GM23248 (cell line): ENCODE measurements around the gene MSX1.

Source experiments
- EZH2 ChIP-seq: fragments of 200-600 bp; sonication (generic); IDR thresholded peaks from 2 replicates; pipeline ENCODE4 v1.6.1; 2018; ENCODE audit warnings: antibody characterized with exemption, mild to moderate bottlenecking; ENCODE audit not compliant: insufficient read depth, poor library complexity, severe bottlenecking
- EZH2phosphoT487 ChIP-seq: fragments of 200-600 bp; sonication (generic); IDR thresholded peaks from 2 replicates; pipeline ENCODE4 v1.6.1; 2018; ENCODE audit warnings: antibody characterized with exemption, moderate library complexity, mild to moderate bottlenecking, low read depth; ENCODE audit not compliant: insufficient read depth

DNA sequence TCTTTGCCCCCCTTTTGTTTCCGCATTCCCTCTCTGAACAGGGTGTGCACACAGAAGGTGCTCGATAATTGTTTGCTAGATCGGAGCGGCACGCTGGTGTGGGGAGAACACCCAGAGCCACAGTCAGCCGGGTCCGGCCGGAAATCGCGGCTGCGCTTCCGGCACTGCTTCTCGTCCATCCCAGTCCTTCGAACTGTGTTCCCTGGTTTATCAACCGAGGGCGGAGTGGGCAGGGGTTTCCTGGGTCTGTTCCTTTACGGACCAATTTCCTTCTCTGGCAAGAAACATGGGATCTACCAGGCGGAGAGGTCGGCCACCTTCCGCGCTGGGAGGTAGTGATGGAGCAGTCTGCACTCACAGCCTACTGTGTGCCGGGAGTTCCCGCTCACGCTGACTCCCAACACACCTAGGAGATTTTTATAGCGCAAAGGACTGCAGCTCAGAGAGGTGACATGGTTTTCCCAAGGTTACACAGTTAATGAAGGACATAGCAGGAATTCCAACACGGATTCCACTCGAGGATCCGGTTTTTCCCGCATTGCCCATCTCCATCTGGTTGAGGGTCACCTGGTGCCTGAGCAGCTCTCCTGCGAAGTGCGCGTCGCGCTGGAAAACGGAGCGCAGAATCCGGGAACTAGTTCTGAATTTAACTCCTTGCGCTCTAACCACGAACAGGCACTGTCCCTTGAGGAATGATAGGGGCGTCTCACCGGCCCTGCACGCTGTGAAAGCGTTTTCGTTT, 6.8 kb downstream of the MSX1 start:
- TF ChIP-seq EZH2 (no peak), EZH2phosphoT487 (no peak)
